Right atrium auricular region (tissue), 2 donors: ENCODE data around the gene MAFG. TPM values are rescaled to one million over a fixed set of nuclear protein-coding genes. Genes with fewer than 3 reads are reported as not detected.

Experiments
- DNase-seq: peaks from one replicate; pipeline ENCODE4 v3.0.0-alpha.2; 2019; ENCODE audit warnings: low spot score
- H3K27ac ChIP-seq, 2 donors: fragments of 200-600 bp; sonication (generic); 1 replicate in 1 of 2; 2 replicates in 1 of 2; pipeline ENCODE4 v1.5.1; 2016 to 2019
- H3K27me3 ChIP-seq, 2 donors: fragments of 200-600 bp; sonication (generic); one replicate each; pipeline versions ENCODE4 v1.5.1 to v1.6.0; 2017 to 2019
- H3K36me3 ChIP-seq: fragments of 200-600 bp; sonication (generic); one replicate; pipeline ENCODE4 v1.5.1; 2016
- H3K4me1 ChIP-seq, 2 donors: fragments of 200-600 bp; sonication (generic); one replicate each; pipeline versions ENCODE4 v1.5.1 to v1.6.0; 2017 to 2019
- H3K4me3 ChIP-seq, 2 donors: fragments of 200-600 bp; sonication (generic); 1 replicate in 1 of 2; 2 replicates in 1 of 2; pipeline ENCODE4 v1.5.1; 2017 to 2019; ENCODE audit warnings: mild to moderate bottlenecking in 1 of 2, moderate library complexity in 1 of 2
- H3K9me3 ChIP-seq, 2 donors: fragments of 200-600 bp; sonication (generic); one replicate each; pipeline ENCODE4 v1.5.1; 2019
- CTCF ChIP-seq, 2 donors: fragments of 200-600 bp; sonication (generic); IDR thresholded peaks; one replicate each; pipeline ENCODE4 v1.5.1; 2019; ENCODE audit warnings: antibody characterized with exemption in 2 of 2
- total RNA-seq, 2 donors: library from RNA; depleted of rRNA; stranded (reverse); fragments of >200 nt; gene quantifications; one replicate each; pipeline ENCODE4 v1.1.0, GENCODE V29; 2016

MAFG gene
- 10 to 100 TPM; 21.8 to 26.5 TPM for total RNA-seq

- Histone ChIP-seq H3K4me3 (peak within 1 kb of the TSS; percentile 94 to 98), H3K36me3 (peaks cover under 1% of the 10 kb centered on the region), H3K4me1 (peaks cover 0 to 47% of the 10 kb centered on the region in 2 donors), H3K27ac (peak within 1 kb of the TSS; percentile 94 to 98), H3K27me3 (no peaks in the 10 kb centered on the region), H3K9me3 (no peaks in the 10 kb centered on the region)
- peak; percentile 16 to 64 for TF ChIP-seq CTCF (IDR thresholded peaks at IDR 0.05)
- DNase-seq = peak; percentile 96
Measured at GRCh38 chr17:81927653-81928543, at the start of gene MAFG. MAFG (minus strand) TSS chr17:81927735; CDS start chr17:81923185, 4,550 bp downstream.

DNA sequence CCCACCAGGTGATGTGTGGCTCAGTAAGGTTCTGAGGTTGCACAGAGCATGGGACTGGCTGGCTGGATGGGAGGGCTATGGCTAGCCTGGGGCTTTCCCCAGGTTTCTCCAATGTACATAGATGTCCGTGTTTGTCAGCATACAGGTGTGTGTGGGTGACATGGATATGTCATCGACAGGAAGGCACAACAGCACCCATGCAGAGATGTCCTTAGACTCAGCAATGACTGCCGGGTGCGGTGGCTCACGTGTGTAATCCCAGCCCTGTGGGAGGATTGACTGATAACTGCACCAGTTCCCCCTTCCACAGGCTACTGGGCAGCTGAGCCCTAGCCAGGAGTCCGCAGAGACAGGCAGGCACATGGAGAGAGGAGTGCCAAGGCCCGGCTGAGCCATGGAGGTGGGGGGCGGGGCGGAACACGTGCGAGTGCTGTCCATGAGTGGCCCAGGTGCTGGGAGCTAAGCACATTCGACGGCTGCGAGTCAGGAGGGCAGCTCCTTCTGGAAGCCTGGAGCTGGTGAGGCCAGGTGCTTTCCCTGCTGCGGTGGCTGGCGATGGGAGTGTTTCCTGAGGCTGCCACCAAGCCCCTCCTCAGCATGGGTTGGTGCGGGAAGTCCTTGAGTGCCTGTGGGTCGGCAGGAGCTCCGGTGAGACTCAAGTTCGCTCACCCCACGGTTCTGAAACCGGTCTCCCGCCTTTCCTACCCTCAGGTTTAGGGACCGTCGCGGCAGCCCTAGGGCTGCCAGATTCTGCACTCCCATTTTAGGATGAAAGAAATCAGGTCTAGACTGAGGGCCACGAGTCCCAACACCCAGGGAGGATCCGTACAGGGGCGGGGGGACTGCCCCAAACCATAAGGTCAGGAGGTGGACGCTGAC, 49.0 kb upstream of the MAFG start:
- peak overlapping the region; percentile 85 to 86 for H3K4me3 ChIP-seq
- no peak for DNase-seq
- no peaks in the 10 kb centered on the region for H3K27me3 ChIP-seq
- peaks cover 0 to 7% of the 10 kb centered on the region in 2 donors for H3K9me3 ChIP-seq
- H3K27ac ChIP-seq = peak overlapping the region; percentile 84 to 90
- H3K36me3 ChIP-seq = no peaks in the 10 kb centered on the region
- H3K4me1 ChIP-seq = peaks cover 0 to 20% of the 10 kb centered on the region in 2 donors
- no peak for TF ChIP-seq CTCF (IDR thresholded peaks at IDR 0.05)

- no peak for DNase-seq
- peaks cover 0 to 7% of the 10 kb centered on the region in 2 donors for H3K9me3 ChIP-seq
- no peaks in the 10 kb centered on the region for H3K36me3 ChIP-seq
- H3K27me3 ChIP-seq = no peaks in the 10 kb centered on the region
- TF ChIP-seq CTCF (IDR thresholded peaks at IDR 0.05) = no peak
- H3K27ac ChIP-seq = no peak overlapping the region
- H3K4me1 ChIP-seq = peaks cover 0 to 13% of the 10 kb centered on the region in 2 donors
- no peak overlapping the region for H3K4me3 ChIP-seq
Measured at GRCh38 chr17:81973432-81973831, 45.9 kb upstream of the MAFG start.

GRCh38 chr17:81968850-81969812, 41.6 kb upstream of the MAFG start:
- peaks cover 0 to 19% of the 10 kb centered on the region in 2 donors for H3K4me1 ChIP-seq
- DNase-seq = no peak
- no peaks in the 10 kb centered on the region for H3K27me3 ChIP-seq
- no peak overlapping the region for H3K27ac ChIP-seq
- H3K36me3 ChIP-seq = no peaks in the 10 kb centered on the region
- H3K9me3 ChIP-seq = peaks cover 0 to 7% of the 10 kb centered on the region in 2 donors
- TF ChIP-seq CTCF (IDR thresholded peaks at IDR 0.05) = no peak
- H3K4me3 ChIP-seq = no peak overlapping the region

DNA sequence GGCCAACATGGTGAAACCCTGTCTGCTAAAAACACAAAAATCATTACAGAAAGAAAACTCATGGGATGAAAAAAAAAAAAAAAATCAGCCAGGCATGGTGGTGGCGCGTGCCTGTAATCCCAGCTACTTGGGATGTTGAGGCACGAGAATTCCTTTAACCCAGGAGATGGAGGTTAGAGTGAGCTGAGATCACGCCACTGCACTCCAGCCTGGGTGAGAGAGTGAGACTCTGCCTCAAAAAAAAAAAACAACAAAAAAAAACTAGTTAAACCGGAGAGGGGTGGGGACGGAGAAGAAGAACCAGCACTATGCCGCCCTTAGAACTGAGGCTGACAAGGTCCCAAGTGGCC, 40.8 kb upstream of the MAFG start:
- Histone ChIP-seq H3K4me3 (no peak overlapping the region), H3K4me1 (peaks cover 0 to 19% of the 10 kb centered on the region in 2 donors), H3K27ac (no peak overlapping the region), H3K9me3 (peaks cover 0 to 2% of the 10 kb centered on the region in 2 donors), H3K27me3 (no peaks in the 10 kb centered on the region), H3K36me3 (no peaks in the 10 kb centered on the region)
- DNase-seq = no peak
- TF ChIP-seq CTCF (IDR thresholded peaks at IDR 0.05) = no peak
